HepG2 (cell line): ENCODE results near the gene CUL1. TPM values are rescaled to one million over a fixed set of nuclear protein-coding genes. Genes with fewer than 3 reads are reported as not detected.

ENCODE experiments used
- ATAC-seq: fragments of 200-7000 bp; cut with Tn5 transposase; 3 replicates; pipeline ENCODE4 v1.9.1; 2020; ENCODE audit warnings: mild to moderate bottlenecking, moderate library complexity
- BruUV-seq: library from RNA; stranded (reverse); fragments of 400-500 nt; replicated peaks from 2 replicates; lab custom pipeline; 2021; lab: Mats Ljungman, UMichigan
- CTCF ChIA-PET: fragments of 300-600 bp; formaldehyde crosslinking; extraction: SDS; loops from one replicate; lab custom pipeline; 2021; ENCODE audit warnings: low total read pairs, inconsistent platforms, low intra/inter-chr PET ratio; lab: Yijun Ruan, JAX
- POLR2A ChIA-PET: fragments of 350-600 bp; sonication (Branson Sonifier 250); formaldehyde crosslinking; loops from one replicate; lab custom pipeline; 2020; ENCODE audit warnings: antibody characterized with exemption, inconsistent platforms; lab: Yijun Ruan, JAX
- DNase-seq: peaks from one replicate; pipeline ENCODE4 v3.0.0-alpha.2; 2015; ENCODE audit warnings: low spot score
- FAIRE-seq: peaks from 3 replicates; lab custom pipeline; 2011; peaks lifted over from hg19 to GRCh38; lab: Jason Lieb, UNC
- H2AFZ ChIP-seq: one replicate; pipeline ENCODE4 v1.6.1; 2011; ENCODE audit warnings: low read length, inconsistent platforms
- H3K27ac ChIP-seq: fragments of 300-600 bp; 3 replicates; pipeline ENCODE4 v1.8.0; 2011; ENCODE audit warnings: mixed run types, mild to moderate bottlenecking, mixed read lengths, low read length, inconsistent platforms; ENCODE audit not compliant: insufficient read depth; ENCODE audit errors: extremely low read length
- H3K27me3 ChIP-seq, 2 experiments: fragments of 200-600 bp in 1 of 2; 2 replicates in 1 of 2; 3 replicates in 1 of 2; pipeline versions ENCODE4 v1.6.0 to v1.8.0; 2011; ENCODE audit warnings: low read length in 2 of 2, mild to moderate bottlenecking in 2 of 2, moderate library complexity in 2 of 2, inconsistent platforms in 1 of 2; ENCODE audit not compliant: insufficient read depth in 2 of 2, control insufficient read depth in 1 of 2
- H3K36me3 ChIP-seq, 2 experiments: fragments of 200-600 bp in 1 of 2; replicated peaks in 1 of 2; 2 replicates in 1 of 2; 3 replicates in 1 of 2; pipeline versions ENCODE4 v1.5.1 to v1.8.0; 2011; ENCODE audit warnings: low read length in 2 of 2, inconsistent platforms in 1 of 2; ENCODE audit not compliant: insufficient read depth in 2 of 2, control insufficient read depth in 1 of 2
- H3K4me1 ChIP-seq: 2 replicates; pipeline ENCODE4 v1.5.1; 2012; ENCODE audit warnings: low read length, inconsistent platforms; ENCODE audit not compliant: insufficient read depth
- H3K4me2 ChIP-seq: 2 replicates; pipeline ENCODE4 v1.6.0; 2011; ENCODE audit warnings: low read depth, low read length, inconsistent platforms
- H3K4me3 ChIP-seq, 3 experiments: fragments of 200-600 bp in 1 of 3; sonication (generic), shearing (Covaris generic) in 1 of 3; replicated peaks in 1 of 3; 2 replicates each; pipeline ENCODE4 v1.5.1; 2011 to 2016; ENCODE audit warnings: low read length in 3 of 3, inconsistent platforms in 2 of 3, low read depth in 2 of 3, mild to moderate bottlenecking in 2 of 3, control low read depth in 1 of 3, mixed read lengths in 1 of 3; ENCODE audit not compliant: insufficient read depth in 1 of 3
- H3K79me2 ChIP-seq: one replicate; pipeline ENCODE4 v1.6.1; 2011; ENCODE audit warnings: low read length, inconsistent platforms; ENCODE audit not compliant: insufficient read depth
- H3K9ac ChIP-seq: 2 replicates; pipeline ENCODE4 v1.6.0; 2011; ENCODE audit warnings: mild to moderate bottlenecking, low read depth, low read length, inconsistent platforms; ENCODE audit not compliant: insufficient read depth
- H3K9me3 ChIP-seq: 2 replicates; pipeline ENCODE4 v1.5.1; 2012; ENCODE audit warnings: mild to moderate bottlenecking, low read length
- H4K20me1 ChIP-seq: 2 replicates; pipeline ENCODE4 v1.6.0; 2011; ENCODE audit warnings: inconsistent platforms, mild to moderate bottlenecking, low read length, moderate library complexity; ENCODE audit not compliant: insufficient read depth
- ARID2 ChIP-seq: sonication (generic); formaldehyde crosslinking; IDR thresholded peaks from 2 replicates; pipeline ENCODE4 v1.8.1; 2022; ENCODE audit warnings: mild to moderate bottlenecking, missing genetic modification reagents, borderline replicate concordance
- ATF3 ChIP-seq: sonication (generic); formaldehyde crosslinking; IDR thresholded peaks from 2 replicates; pipeline ENCODE4 v1.4.0; 2020; ENCODE audit warnings: missing genetic modification reagents
- CBFB ChIP-seq: sonication (generic); formaldehyde crosslinking; IDR thresholded peaks from 2 replicates; pipeline ENCODE4 v1.4.0; 2020; ENCODE audit warnings: missing genetic modification reagents
- CBX2 ChIP-seq, 2 experiments: fragments of 200-600 bp in 1 of 2; sonication (generic); formaldehyde crosslinking in 1 of 2; IDR thresholded peaks; 2 replicates each; pipeline versions ENCODE4 v1.7.0 to v1.8.1; 2018 to 2022; ENCODE audit warnings: low read depth in 2 of 2, low read length in 1 of 2, mild to moderate bottlenecking in 1 of 2, missing genetic modification reagents in 1 of 2
- CREB3 ChIP-seq: sonication (generic); formaldehyde crosslinking; IDR thresholded peaks from 2 replicates; pipeline ENCODE4 v1.5.0; 2020; ENCODE audit warnings: missing genetic modification reagents
- FOXO1 ChIP-seq: sonication (generic); formaldehyde crosslinking; IDR thresholded peaks from 2 replicates; pipeline ENCODE4 v1.4.0; 2020; ENCODE audit warnings: missing genetic modification reagents
- IRX3 ChIP-seq: sonication (generic); formaldehyde crosslinking; IDR thresholded peaks from 2 replicates; pipeline ENCODE4 v1.8.1; 2023; ENCODE audit warnings: mild to moderate bottlenecking, low read depth, missing genetic modification reagents, borderline replicate concordance
- MAFF ChIP-seq: IDR thresholded peaks from 2 replicates; pipeline ENCODE4 v1.6.1; 2011; ENCODE audit warnings: low read depth, low read length, improper control_type of control experiment
- MAFK ChIP-seq, 2 experiments: IDR thresholded peaks in 1 of 2; conservative IDR thresholded peaks in 1 of 2; 2 replicates each; pipeline ENCODE4 v1.6.1; 2011; ENCODE audit warnings: improper control_type of control experiment in 2 of 2, low read length in 2 of 2
- TBP ChIP-seq: sonication (generic); formaldehyde crosslinking; IDR thresholded peaks from 2 replicates; pipeline ENCODE4 v1.5.0; 2020; ENCODE audit warnings: missing genetic modification reagents
- ZNF605 ChIP-seq: sonication (generic); formaldehyde crosslinking; IDR thresholded peaks from 2 replicates; pipeline ENCODE4 v1.8.0; 2022; ENCODE audit warnings: mild to moderate bottlenecking, missing genetic modification reagents
- ZNF614 ChIP-seq: IDR thresholded peaks from 2 replicates; pipeline ENCODE4 v1.6.1; 2018; ENCODE audit warnings: missing biosample characterization, missing genetic modification reagents, inconsistent platforms, borderline replicate concordance
- ZNF891 ChIP-seq: sonication (generic); formaldehyde crosslinking; IDR thresholded peaks from 2 replicates; pipeline ENCODE4 v1.5.0; 2020; ENCODE audit warnings: mild to moderate bottlenecking, missing genetic modification reagents
- ZSCAN22 ChIP-seq: sonication (generic); formaldehyde crosslinking; IDR thresholded peaks from 2 replicates; pipeline ENCODE4 v1.4.0; 2020; ENCODE audit warnings: mild to moderate bottlenecking, missing genetic modification reagents
- ZSCAN9 ChIP-seq: IDR thresholded peaks from 2 replicates; pipeline ENCODE4 v1.6.1; 2016; ENCODE audit warnings: borderline replicate concordance
- WGBS: methylation state at CpG from one replicate; pipeline ENCODE4 v1.1.6; 2017; ENCODE audit warnings: low lambda C conversion rate; 5-methylcytosine and 5-hydroxymethylcytosine counted together
- in situ Hi-C: cut with HindIII; loops from 2 replicates; pipeline ENCODE4 v1.10.0; 2017; ENCODE audit warnings: low pct_unique_long_range_greater_than_20kb; ENCODE audit not compliant: extremely low pct_ligation_motif_present
- intact Hi-C: fragments of 100-400 bp; cut with micrococcal nuclease; formaldehyde crosslinking; loops from one replicate; pipeline ENCODE4 v1.10.0; 2022; ENCODE audit not compliant: unreplicated experiment
- polyA plus RNA-seq, 8 experiments: library from polyadenylated mRNA; depleted of rRNA in 3 of 8; stranded (reverse) in 7 of 8; unstranded in 1 of 8; fragments of >200 nt; fragmentation: Illumina TruSeq in 4 of 8; extraction: Trizol in 4 of 8; gene quantifications; 2 replicates each; pipeline versions ENCODE4 v1.2.1 to v1.2.3, GENCODE V29; 2011 to 2016; ENCODE audit warnings: low read depth in 4 of 8, missing spikeins in 1 of 8, mixed read lengths in 1 of 8; ENCODE audit not compliant: insufficient read depth in 1 of 8
- total RNA-seq, 5 experiments: library from RNA; depleted of rRNA; stranded (reverse); fragments of >200 nt; fragmentation: Illumina TruSeq; extraction: Trizol; gene quantifications; 2 replicates each; pipeline ENCODE4 v1.2.3, GENCODE V29; 2016; ENCODE audit warnings: low read depth in 1 of 5

The CUL1 gene
- total and polyA plus RNA-seq, 2 of the 13 experiments (the other 11 are each of a cell fraction or from before 2014, with no cell fraction given): 30.1 to 45.9 TPM

- FAIRE-seq (no peak), DNase-seq (no peak)
- Histone ChIP-seq H3K9ac (no peak overlapping the region), H4K20me1 (no peaks in the 10 kb centered on the region), H2AFZ (no peak overlapping the region), H3K36me3 (peaks cover 22 to 86% of the 10 kb centered on the region in 2 experiments), H3K9me3 (no peaks in the 10 kb centered on the region), H3K27ac (no peak overlapping the region), H3K4me1 (no peaks in the 10 kb centered on the region)
- in situ Hi-C loops: no loop called here
- 98% methylated on average over 7 of the region's 7 CpGs for WGBS
- CTCF ChIA-PET: no interaction called here
- no TSS peak for BruUV-seq
- no peak for TF ChIP-seq FOXO1 (CRISPR knock-in tag)
- TF ChIP-seq ZSCAN9 (CRISPR knock-in tag): no peak
- TF ChIP-seq ZNF891 (CRISPR knock-in tag): no peak
- no peak for TF ChIP-seq TBP
- no peak for TF ChIP-seq ATF3 (CRISPR knock-in tag)
- no peak for TF ChIP-seq ZNF614 (CRISPR knock-in tag)
- no peak for TF ChIP-seq IRX3
- TF ChIP-seq, all 625 proteins: peak for 0
- Histone ChIP-seq H3K4me2 (no peak overlapping the region), H3K4me3 (no peak overlapping the region), H3K27me3 (no peaks in the 10 kb centered on the region), H3K79me2 (no peaks in the 10 kb centered on the region)
- ATAC-seq: no peak
- intact Hi-C loops: no loop called here
- POLR2A ChIA-PET: no interaction called here
Measured at GRCh38 chr7:148789220-148789619, 90.5 kb downstream of the CUL1 start.

DNA sequence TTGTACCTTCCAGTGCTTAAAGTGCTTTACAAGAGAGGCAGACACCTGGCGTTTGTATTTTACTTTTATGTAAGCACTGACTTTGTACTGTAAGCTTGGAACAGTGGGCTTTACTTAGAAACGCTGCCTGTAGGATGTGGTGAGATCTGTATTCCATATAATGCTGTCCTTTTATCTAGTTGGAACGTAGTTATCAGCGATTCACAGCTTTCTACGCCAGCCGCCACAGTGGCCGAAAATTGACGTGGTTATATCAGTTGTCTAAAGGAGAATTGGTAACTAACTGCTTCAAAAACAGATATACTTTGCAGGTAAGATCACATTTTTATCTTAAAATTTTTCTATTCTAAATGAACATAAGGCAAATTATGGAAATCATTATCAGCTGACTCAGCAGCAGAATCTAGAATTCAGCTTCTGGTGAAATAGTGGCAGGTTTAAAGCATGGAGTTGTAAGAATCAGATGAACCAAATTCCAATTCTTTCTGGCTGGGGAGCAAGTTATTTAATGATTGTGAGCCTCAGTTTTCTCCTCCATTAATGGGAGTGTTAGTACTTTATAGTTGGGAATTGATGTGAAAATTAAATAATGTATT is 91.5 kb downstream of the CUL1 start:
- no peaks in the 10 kb centered on the region for H3K79me2 ChIP-seq
- ChIA-PET CTCF (no interaction called here), POLR2A (no interaction called here)
- FAIRE-seq: no peak
- H3K27me3 ChIP-seq: no peaks in the 10 kb centered on the region
- H2AFZ ChIP-seq: no peak overlapping the region
- no peak overlapping the region for H3K4me3 ChIP-seq
- H3K27ac ChIP-seq: no peak overlapping the region
- H4K20me1 ChIP-seq: no peaks in the 10 kb centered on the region
- no peak overlapping the region for H3K9ac ChIP-seq
- intact Hi-C loops: loop anchor here (5.0 kb wide), 1 partner anchor 172 kb away; no protein-coding TSS in a partner anchor
- in situ Hi-C loops: no loop called here
- DNase-seq: no peak
- no peak overlapping the region for H3K4me2 ChIP-seq
- no peaks in the 10 kb centered on the region for H3K4me1 ChIP-seq
- TF ChIP-seq MAFF: peak; percentile 81
- no peak for TF ChIP-seq ZNF605 (CRISPR knock-in tag)
- TF ChIP-seq ARID2: no peak
- no peak for TF ChIP-seq CBFB
- peak; percentile 77 to 85 for TF ChIP-seq MAFK (conservative IDR thresholded peaks at IDR 0.05 in 1 of 2, IDR thresholded peaks at IDR 0.05 in 1 of 2; ENCODE audit: low read length in 2 of 2)
- no peak for TF ChIP-seq ZSCAN22
- no peak for TF ChIP-seq CREB3 (CRISPR knock-in tag)
- no peak for TF ChIP-seq CBX2 (IDR thresholded peaks at IDR 0.05; ENCODE audit: low read depth, low read length)
- no peak for TF ChIP-seq CBX2 (CRISPR knock-in tag; IDR thresholded peaks at IDR 0.05; ENCODE audit: low read depth)
- ATAC-seq: no peak
- H3K36me3 ChIP-seq: peaks cover 22 to 83% of the 10 kb centered on the region in 2 experiments
- H3K9me3 ChIP-seq: no peaks in the 10 kb centered on the region
- no TSS peak for BruUV-seq
- WGBS: 94% methylated on average over 8 of the region's 8 CpGs
